GM23338 (cell line): ENCODE measurements around the gene CDHR2. TPM values are rescaled to one million over a fixed set of nuclear protein-coding genes. Genes with fewer than 3 reads are reported as not detected.

ENCODE experiments used
- ATAC-seq: fragments of 200-7000 bp; cut with Tn5 transposase; 3 replicates; pipeline ENCODE4 v1.9.1; 2020
- DNase-seq: peaks from one replicate; pipeline ENCODE4 v3.0.0-alpha.2; 2015; ENCODE audit warnings: low spot score
- H2AFZ ChIP-seq: fragments of 200-600 bp; sonication (generic); 2 replicates; pipeline ENCODE4 v1.8.0; 2016; ENCODE audit warnings: antibody characterized with exemption, mild to moderate bottlenecking, moderate library complexity
- H3F3A ChIP-seq: fragments of 200-600 bp; sonication (generic); replicated peaks from 2 replicates; pipeline ENCODE4 v1.8.0; 2017; ENCODE audit warnings: antibody characterized with exemption, mixed run types, low read depth
- H3K27ac ChIP-seq: fragments of 200-600 bp; sonication (generic); 2 replicates; pipeline ENCODE4 v1.6.1; 2016; ENCODE audit warnings: low read depth
- H3K27me3 ChIP-seq: fragments of 200-600 bp; sonication (generic); 2 replicates; pipeline ENCODE4 v1.8.0; 2016; ENCODE audit warnings: mild to moderate bottlenecking, mixed run types, moderate library complexity; ENCODE audit not compliant: insufficient read depth
- H3K36me3 ChIP-seq: fragments of 200-600 bp; sonication (generic); 2 replicates; pipeline ENCODE4 v1.8.0; 2016; ENCODE audit warnings: mild to moderate bottlenecking; ENCODE audit not compliant: insufficient read depth
- H3K4me1 ChIP-seq: fragments of 200-600 bp; sonication (generic); 2 replicates; pipeline ENCODE4 v1.8.0; 2016; ENCODE audit warnings: mild to moderate bottlenecking, moderate library complexity; ENCODE audit not compliant: insufficient read depth
- H3K4me2 ChIP-seq: fragments of 200-600 bp; sonication (generic); 2 replicates; pipeline ENCODE4 v1.7.1; 2017; ENCODE audit warnings: mixed run types
- H3K4me3 ChIP-seq: fragments of 200-600 bp; sonication (generic); 2 replicates; pipeline ENCODE4 v1.6.1; 2016; ENCODE audit warnings: mixed run types
- H3K79me2 ChIP-seq: fragments of 200-600 bp; sonication (generic); replicated peaks from 2 replicates; pipeline ENCODE4 v1.8.0; 2017; ENCODE audit warnings: mild to moderate bottlenecking; ENCODE audit not compliant: insufficient read depth
- H3K9me2 ChIP-seq: fragments of 200-600 bp; sonication (generic); 2 replicates; pipeline ENCODE4 v1.8.0; 2017; ENCODE audit not compliant: insufficient read depth
- H4K20me1 ChIP-seq: fragments of 200-600 bp; sonication (generic); replicated peaks from 2 replicates; pipeline ENCODE4 v1.8.0; 2017; ENCODE audit warnings: mild to moderate bottlenecking; ENCODE audit not compliant: insufficient read depth
- H3K27ac Mint-ChIP-seq: 2 replicates; pipeline ENCODE4 v1.8.0; 2020; ENCODE audit warnings: inconsistent platforms, mild to moderate bottlenecking, moderate library complexity, mixed read lengths
- H3K27me3 Mint-ChIP-seq: 3 replicates; pipeline ENCODE4 v1.8.0; 2022; ENCODE audit warnings: low read depth, mild to moderate bottlenecking, moderate library complexity, mixed read lengths, inconsistent platforms; ENCODE audit not compliant: insufficient read depth, poor library complexity
- H3K36me3 Mint-ChIP-seq: 3 replicates; pipeline ENCODE4 v1.8.0; 2021; ENCODE audit warnings: low read depth, mild to moderate bottlenecking, inconsistent platforms, moderate library complexity, mixed read lengths
- H3K4me1 Mint-ChIP-seq: 3 replicates; pipeline ENCODE4 v1.8.0; 2020; ENCODE audit warnings: mild to moderate bottlenecking, inconsistent platforms, mixed read lengths
- H3K4me3 Mint-ChIP-seq: 3 replicates; pipeline ENCODE4 v1.8.0; 2021; ENCODE audit warnings: moderate library complexity, mild to moderate bottlenecking, inconsistent platforms, mixed read lengths
- H3K9me3 Mint-ChIP-seq: 3 replicates; pipeline ENCODE4 v1.8.0; 2020; ENCODE audit warnings: moderate library complexity, mild to moderate bottlenecking, inconsistent platforms, mixed read lengths
- CREB1 ChIP-seq: fragments of 250-450 bp; sonication (Bioruptor Pico); IDR thresholded peaks from 2 replicates; pipeline ENCODE4 v1.5.0; 2020; ENCODE audit warnings: low read depth, mild to moderate bottlenecking, moderate library complexity
- EZH2 ChIP-seq: fragments of 200-600 bp; sonication (generic); IDR thresholded peaks from one replicate; pipeline ENCODE4 v1.8.0; 2017; ENCODE audit warnings: antibody characterized with exemption, mild to moderate bottlenecking, low read depth; ENCODE audit not compliant: unreplicated experiment
- EZH2phosphoT487 ChIP-seq: fragments of 200-600 bp; sonication (generic); IDR thresholded peaks from one replicate; pipeline ENCODE4 v1.8.1; 2018; ENCODE audit warnings: antibody characterized with exemption; ENCODE audit not compliant: unreplicated experiment
- JUNB ChIP-seq: IDR thresholded peaks from one replicate; pipeline ENCODE4 v1.6.1; 2016; ENCODE audit warnings: antibody characterized with exemption; ENCODE audit not compliant: unreplicated experiment
- NANOG ChIP-seq: IDR thresholded peaks from 2 replicates; pipeline ENCODE4 v1.6.1; 2016; ENCODE audit warnings: antibody characterized with exemption, borderline replicate concordance
- POLR2AphosphoS5 ChIP-seq: IDR thresholded peaks from 2 replicates; pipeline ENCODE4 v1.6.1; 2016; ENCODE audit warnings: antibody characterized with exemption, low read depth
- STAT1 ChIP-seq: IDR thresholded peaks from one replicate; pipeline ENCODE4 v1.6.1; 2016; ENCODE audit warnings: antibody characterized with exemption; ENCODE audit not compliant: unreplicated experiment
- ZNF114 ChIP-seq: fragments of 250-450 bp; sonication (Bioruptor Pico); IDR thresholded peaks from 2 replicates; pipeline ENCODE4 v1.5.0; 2020; ENCODE audit warnings: mild to moderate bottlenecking, moderate library complexity
- ZNF331 ChIP-seq: fragments of 250-450 bp; sonication (Bioruptor Pico); IDR thresholded peaks from 2 replicates; pipeline ENCODE4 v1.5.0; 2020; ENCODE audit warnings: low read depth, mild to moderate bottlenecking, moderate library complexity
- polyA plus RNA-seq: library from polyadenylated mRNA; unstranded; fragments of >200 nt; fragmentation: Nextera tagmentation; extraction: Ambion mirVana; gene quantifications from 2 replicates; pipeline ENCODE4 v1.2.1, GENCODE V29; 2016
- total RNA-seq: library from RNA; depleted of rRNA; stranded (reverse); fragments of >200 nt; shearing (Covaris generic); gene quantifications from 2 replicates; pipeline ENCODE4 v1.2.3, GENCODE V29; 2014
- TF ChIP-seq, protein P1 (sequence below): IDR thresholded peaks from 2 replicates; pipeline ENCODE4 v1.6.1; 2016; ENCODE audit warnings: antibody characterized with exemption
- TF ChIP-seq, protein P2 (sequence below), 2 experiments: fragments of 200-600 bp in 1 of 2; sonication (generic) in 1 of 2; conservative IDR thresholded peaks; 2 replicates each; pipeline versions ENCODE4 v1.5.1 to v1.6.1; 2016 to 2017; ENCODE audit warnings: antibody characterized with exemption in 2 of 2, low read depth in 2 of 2, mild to moderate bottlenecking in 2 of 2, moderate library complexity in 1 of 2
- TF ChIP-seq, protein P3 (sequence below): fragments of 250-450 bp; sonication (Bioruptor Pico); IDR thresholded peaks from 2 replicates; pipeline ENCODE4 v1.5.0; 2020; ENCODE audit warnings: mild to moderate bottlenecking, moderate library complexity
- TF ChIP-seq, protein P4 (sequence below): IDR thresholded peaks from one replicate; pipeline ENCODE4 v1.6.1; 2018; ENCODE audit warnings: antibody characterized with exemption; ENCODE audit not compliant: unreplicated experiment

The CDHR2 gene
- total and polyA plus RNA-seq, 2 experiments from 2014 or later: not detected

DNA sequence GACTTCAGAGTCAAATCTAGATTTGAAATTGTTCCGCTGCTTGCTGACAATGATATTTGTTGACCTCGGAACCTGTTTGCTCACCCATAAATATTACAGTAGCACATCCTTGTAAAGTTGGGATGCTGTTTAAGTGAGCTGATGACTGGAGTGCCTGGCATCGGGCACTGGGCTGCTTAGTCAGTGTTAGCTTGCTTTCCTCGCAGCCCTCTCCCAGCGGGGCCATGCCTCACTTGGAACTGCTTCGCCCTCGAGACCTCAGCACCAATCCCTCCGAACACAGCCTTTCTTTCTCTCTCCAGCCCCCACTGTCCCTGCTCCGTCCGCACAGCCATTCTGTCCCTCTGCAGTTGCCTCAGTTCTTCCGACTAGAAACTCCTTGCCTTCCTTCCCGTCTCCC lies 35.4 kb upstream of the CDHR2 start:
- TF ChIP-seq, protein P1, sequence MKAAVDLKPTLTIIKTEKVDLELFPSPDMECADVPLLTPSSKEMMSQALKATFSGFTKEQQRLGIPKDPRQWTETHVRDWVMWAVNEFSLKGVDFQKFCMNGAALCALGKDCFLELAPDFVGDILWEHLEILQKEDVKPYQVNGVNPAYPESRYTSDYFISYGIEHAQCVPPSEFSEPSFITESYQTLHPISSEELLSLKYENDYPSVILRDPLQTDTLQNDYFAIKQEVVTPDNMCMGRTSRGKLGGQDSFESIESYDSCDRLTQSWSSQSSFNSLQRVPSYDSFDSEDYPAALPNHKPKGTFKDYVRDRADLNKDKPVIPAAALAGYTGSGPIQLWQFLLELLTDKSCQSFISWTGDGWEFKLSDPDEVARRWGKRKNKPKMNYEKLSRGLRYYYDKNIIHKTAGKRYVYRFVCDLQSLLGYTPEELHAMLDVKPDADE: no peak
- TF ChIP-seq POLR2AphosphoS5 (no peak), EZH2 (no peak), EZH2phosphoT487 (no peak), ZNF114 (CRISPR knock-in tag) (no peak), ZNF331 (CRISPR knock-in tag) (no peak), CREB1 (CRISPR knock-in tag) (no peak), NANOG (no peak), STAT1 (no peak), JUNB (no peak)
- TF ChIP-seq, protein P2, sequence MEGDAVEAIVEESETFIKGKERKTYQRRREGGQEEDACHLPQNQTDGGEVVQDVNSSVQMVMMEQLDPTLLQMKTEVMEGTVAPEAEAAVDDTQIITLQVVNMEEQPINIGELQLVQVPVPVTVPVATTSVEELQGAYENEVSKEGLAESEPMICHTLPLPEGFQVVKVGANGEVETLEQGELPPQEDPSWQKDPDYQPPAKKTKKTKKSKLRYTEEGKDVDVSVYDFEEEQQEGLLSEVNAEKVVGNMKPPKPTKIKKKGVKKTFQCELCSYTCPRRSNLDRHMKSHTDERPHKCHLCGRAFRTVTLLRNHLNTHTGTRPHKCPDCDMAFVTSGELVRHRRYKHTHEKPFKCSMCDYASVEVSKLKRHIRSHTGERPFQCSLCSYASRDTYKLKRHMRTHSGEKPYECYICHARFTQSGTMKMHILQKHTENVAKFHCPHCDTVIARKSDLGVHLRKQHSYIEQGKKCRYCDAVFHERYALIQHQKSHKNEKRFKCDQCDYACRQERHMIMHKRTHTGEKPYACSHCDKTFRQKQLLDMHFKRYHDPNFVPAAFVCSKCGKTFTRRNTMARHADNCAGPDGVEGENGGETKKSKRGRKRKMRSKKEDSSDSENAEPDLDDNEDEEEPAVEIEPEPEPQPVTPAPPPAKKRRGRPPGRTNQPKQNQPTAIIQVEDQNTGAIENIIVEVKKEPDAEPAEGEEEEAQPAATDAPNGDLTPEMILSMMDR (conservative IDR thresholded peaks at IDR 0.05; ENCODE audit: low read depth in 2 of 2): no peak
- TF ChIP-seq, protein P3, sequence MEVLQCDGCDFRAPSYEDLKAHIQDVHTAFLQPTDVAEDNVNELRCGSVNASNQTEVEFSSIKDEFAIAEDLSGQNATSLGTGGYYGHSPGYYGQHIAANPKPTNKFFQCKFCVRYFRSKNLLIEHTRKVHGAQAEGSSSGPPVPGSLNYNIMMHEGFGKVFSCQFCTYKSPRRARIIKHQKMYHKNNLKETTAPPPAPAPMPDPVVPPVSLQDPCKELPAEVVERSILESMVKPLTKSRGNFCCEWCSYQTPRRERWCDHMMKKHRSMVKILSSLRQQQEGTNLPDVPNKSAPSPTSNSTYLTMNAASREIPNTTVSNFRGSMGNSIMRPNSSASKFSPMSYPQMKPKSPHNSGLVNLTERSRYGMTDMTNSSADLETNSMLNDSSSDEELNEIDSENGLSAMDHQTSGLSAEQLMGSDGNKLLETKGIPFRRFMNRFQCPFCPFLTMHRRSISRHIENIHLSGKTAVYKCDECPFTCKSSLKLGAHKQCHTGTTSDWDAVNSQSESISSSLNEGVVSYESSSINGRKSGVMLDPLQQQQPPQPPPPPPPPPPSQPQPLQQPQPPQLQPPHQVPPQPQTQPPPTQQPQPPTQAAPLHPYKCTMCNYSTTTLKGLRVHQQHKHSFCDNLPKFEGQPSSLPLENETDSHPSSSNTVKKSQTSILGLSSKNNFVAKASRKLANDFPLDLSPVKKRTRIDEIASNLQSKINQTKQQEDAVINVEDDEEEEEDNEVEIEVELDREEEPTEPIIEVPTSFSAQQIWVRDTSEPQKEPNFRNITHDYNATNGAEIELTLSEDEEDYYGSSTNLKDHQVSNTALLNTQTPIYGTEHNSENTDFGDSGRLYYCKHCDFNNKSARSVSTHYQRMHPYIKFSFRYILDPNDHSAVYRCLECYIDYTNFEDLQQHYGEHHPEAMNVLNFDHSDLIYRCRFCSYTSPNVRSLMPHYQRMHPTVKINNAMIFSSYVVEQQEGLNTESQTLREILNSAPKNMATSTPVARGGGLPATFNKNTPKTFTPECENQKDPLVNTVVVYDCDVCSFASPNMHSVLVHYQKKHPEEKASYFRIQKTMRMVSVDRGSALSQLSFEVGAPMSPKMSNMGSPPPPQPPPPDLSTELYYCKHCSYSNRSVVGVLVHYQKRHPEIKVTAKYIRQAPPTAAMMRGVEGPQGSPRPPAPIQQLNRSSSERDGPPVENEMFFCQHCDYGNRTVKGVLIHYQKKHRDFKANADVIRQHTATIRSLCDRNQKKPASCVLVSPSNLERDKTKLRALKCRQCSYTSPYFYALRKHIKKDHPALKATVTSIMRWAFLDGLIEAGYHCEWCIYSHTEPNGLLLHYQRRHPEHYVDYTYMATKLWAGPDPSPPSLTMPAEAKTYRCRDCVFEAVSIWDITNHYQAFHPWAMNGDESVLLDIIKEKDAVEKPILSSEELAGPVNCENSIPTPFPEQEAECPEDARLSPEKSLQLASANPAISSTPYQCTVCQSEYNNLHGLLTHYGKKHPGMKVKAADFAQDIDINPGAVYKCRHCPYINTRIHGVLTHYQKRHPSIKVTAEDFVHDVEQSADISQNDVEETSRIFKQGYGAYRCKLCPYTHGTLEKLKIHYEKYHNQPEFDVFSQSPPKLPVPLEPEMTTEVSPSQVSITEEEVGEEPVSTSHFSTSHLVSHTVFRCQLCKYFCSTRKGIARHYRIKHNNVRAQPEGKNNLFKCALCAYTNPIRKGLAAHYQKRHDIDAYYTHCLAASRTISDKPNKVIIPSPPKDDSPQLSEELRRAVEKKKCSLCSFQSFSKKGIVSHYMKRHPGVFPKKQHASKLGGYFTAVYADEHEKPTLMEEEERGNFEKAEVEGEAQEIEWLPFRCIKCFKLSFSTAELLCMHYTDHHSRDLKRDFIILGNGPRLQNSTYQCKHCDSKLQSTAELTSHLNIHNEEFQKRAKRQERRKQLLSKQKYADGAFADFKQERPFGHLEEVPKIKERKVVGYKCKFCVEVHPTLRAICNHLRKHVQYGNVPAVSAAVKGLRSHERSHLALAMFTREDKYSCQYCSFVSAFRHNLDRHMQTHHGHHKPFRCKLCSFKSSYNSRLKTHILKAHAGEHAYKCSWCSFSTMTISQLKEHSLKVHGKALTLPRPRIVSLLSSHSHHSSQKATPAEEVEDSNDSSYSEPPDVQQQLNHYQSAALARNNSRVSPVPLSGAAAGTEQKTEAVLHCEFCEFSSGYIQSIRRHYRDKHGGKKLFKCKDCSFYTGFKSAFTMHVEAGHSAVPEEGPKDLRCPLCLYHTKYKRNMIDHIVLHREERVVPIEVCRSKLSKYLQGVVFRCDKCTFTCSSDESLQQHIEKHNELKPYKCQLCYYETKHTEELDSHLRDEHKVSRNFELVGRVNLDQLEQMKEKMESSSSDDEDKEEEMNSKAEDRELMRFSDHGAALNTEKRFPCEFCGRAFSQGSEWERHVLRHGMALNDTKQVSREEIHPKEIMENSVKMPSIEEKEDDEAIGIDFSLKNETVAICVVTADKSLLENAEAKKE (CRISPR knock-in tag): no peak
- TF ChIP-seq, protein P4, sequence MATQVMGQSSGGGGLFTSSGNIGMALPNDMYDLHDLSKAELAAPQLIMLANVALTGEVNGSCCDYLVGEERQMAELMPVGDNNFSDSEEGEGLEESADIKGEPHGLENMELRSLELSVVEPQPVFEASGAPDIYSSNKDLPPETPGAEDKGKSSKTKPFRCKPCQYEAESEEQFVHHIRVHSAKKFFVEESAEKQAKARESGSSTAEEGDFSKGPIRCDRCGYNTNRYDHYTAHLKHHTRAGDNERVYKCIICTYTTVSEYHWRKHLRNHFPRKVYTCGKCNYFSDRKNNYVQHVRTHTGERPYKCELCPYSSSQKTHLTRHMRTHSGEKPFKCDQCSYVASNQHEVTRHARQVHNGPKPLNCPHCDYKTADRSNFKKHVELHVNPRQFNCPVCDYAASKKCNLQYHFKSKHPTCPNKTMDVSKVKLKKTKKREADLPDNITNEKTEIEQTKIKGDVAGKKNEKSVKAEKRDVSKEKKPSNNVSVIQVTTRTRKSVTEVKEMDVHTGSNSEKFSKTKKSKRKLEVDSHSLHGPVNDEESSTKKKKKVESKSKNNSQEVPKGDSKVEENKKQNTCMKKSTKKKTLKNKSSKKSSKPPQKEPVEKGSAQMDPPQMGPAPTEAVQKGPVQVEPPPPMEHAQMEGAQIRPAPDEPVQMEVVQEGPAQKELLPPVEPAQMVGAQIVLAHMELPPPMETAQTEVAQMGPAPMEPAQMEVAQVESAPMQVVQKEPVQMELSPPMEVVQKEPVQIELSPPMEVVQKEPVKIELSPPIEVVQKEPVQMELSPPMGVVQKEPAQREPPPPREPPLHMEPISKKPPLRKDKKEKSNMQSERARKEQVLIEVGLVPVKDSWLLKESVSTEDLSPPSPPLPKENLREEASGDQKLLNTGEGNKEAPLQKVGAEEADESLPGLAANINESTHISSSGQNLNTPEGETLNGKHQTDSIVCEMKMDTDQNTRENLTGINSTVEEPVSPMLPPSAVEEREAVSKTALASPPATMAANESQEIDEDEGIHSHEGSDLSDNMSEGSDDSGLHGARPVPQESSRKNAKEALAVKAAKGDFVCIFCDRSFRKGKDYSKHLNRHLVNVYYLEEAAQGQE: no peak
- ATAC-seq: peak; percentile 36; the same call in 1 of the 3 replicates
- Histone ChIP-seq H4K20me1 (0 out of 2 replicates have a peak, but pooled peaks cover 5% of the 10 kb centered on the region), H3K4me3 (no peak overlapping the region), H3K27me3 (no peaks in the 10 kb centered on the region), H3K4me2 (no peak overlapping the region), H3K36me3 (no peaks in the 10 kb centered on the region), H3K27ac (no peak overlapping the region), H3K9me2 (no peaks in the 10 kb centered on the region), H3K4me1 (no peaks in the 10 kb centered on the region), H2AFZ (peak overlapping the region; percentile 52; the same call in 1 of the 2 replicates), H3K79me2 (no peaks in the 10 kb centered on the region), H3F3A (no peaks in the 10 kb centered on the region)
- Mint-ChIP-seq H3K27me3 (peaks cover 5% of the 10 kb centered on the region), H3K4me3 (no peak overlapping the region), H3K36me3 (no peaks in the 10 kb centered on the region), H3K9me3 (no peaks in the 10 kb centered on the region), H3K27ac (peak overlapping the region; percentile 27), H3K4me1 (peaks cover 2% of the 10 kb centered on the region; the same call in 2 of the 3 replicates)
- no peak for DNase-seq
